DMS153 (cell line): ENCODE data around the gene SPATA13.
"Not testable (repeated sequence)": the region's sequence is repeated elsewhere in the genome, so short reads cannot be mapped to it uniquely, and the experiment has no call there.

Source experiments
- DNase-seq: peaks from one replicate; lab custom pipeline; 2025; lab: John Stamatoyannopoulos, UW

The SPATA13 gene

GRCh38 chr13:24313439-24313838 is 152.9 kb downstream of the SPATA13 start:
- DNase-seq: no peak

GRCh38 chr13:24317835-24318234 is 157.3 kb downstream of the SPATA13 start:
- DNase-seq: not testable (repeated sequence)

- not testable (repeated sequence) for DNase-seq
These were observed 158.4 kb downstream of the SPATA13 start for GRCh38 chr13:24318878-24319277.

GRCh38 chr13:24319641-24320040 is 159.1 kb downstream of the SPATA13 start:
- not testable (repeated sequence) for DNase-seq

GRCh38 chr13:24321416-24321815 is 160.9 kb downstream of the SPATA13 start:
- not testable (repeated sequence) for DNase-seq

- peak; percentile 12 for DNase-seq
These were observed 161.9 kb downstream of the SPATA13 start for GRCh38 chr13:24322470-24322869.

GRCh38 chr13:24323036-24323738 is 162.7 kb downstream of the SPATA13 start:
- DNase-seq: no peak

- no peak for DNase-seq
These were observed 163.2 kb downstream of the SPATA13 start for GRCh38 chr13:24323739-24324075.

- not testable (repeated sequence) for DNase-seq
These were observed 167.1 kb downstream of the SPATA13 start for GRCh38 chr13:24327598-24327997.

GRCh38 chr13:24328145-24328544 is 167.6 kb downstream of the SPATA13 start:
- DNase-seq: no peak

GRCh38 chr13:24338721-24339120 is 178.2 kb downstream of the SPATA13 start:
- no peak for DNase-seq

- DNase-seq: no peak
These were observed 179.6 kb downstream of the SPATA13 start for GRCh38 chr13:24339937-24340607.

- no peak for DNase-seq
These were observed 180.1 kb downstream of the SPATA13 start for GRCh38 chr13:24340608-24340955.

- peak; percentile 76 for DNase-seq
These were observed 180.9 kb downstream of the SPATA13 start for GRCh38 chr13:24341439-24341838.

GRCh38 chr13:24348385-24348784 is 187.9 kb downstream of the SPATA13 start:
- DNase-seq: no peak

GRCh38 chr13:24348797-24349515 is 188.4 kb downstream of the SPATA13 start:
- DNase-seq: peak; percentile 96

GRCh38 chr13:24349778-24350664 is 189.5 kb downstream of the SPATA13 start:
- DNase-seq: not testable (repeated sequence)

- DNase-seq: no peak
These were observed 190.9 kb downstream of the SPATA13 start for GRCh38 chr13:24351423-24351822.

GRCh38 chr13:24353736-24354135 is 193.2 kb downstream of the SPATA13 start:
- DNase-seq: no peak

GRCh38 chr13:24355103-24355502 is 194.6 kb downstream of the SPATA13 start:
- DNase-seq: no peak

GRCh38 chr13:24356270-24356669 is 195.8 kb downstream of the SPATA13 start:
- no peak for DNase-seq
